ENCODE measurements around the gene LARGE1. TPM values are rescaled to one million over a fixed set of nuclear protein-coding genes. Genes with fewer than 3 reads are reported as not detected.

LARGE1 gene
- total and polyA plus RNA-seq, 2 donors (not counting 1 experiment from before 2014, with no cell fraction given): 14.1 to 19.2 TPM

GRCh38 chr22:33303099-33303498 is 617.2 kb downstream of the LARGE1 start:
- no peaks in the 10 kb centered on the region for H3K36me3 ChIP-seq (ENCODE audit: control insufficient read depth, insufficient read depth, low read length)
- no peak for DNase-seq (ENCODE audit: low read depth in 2 of 2)

GRCh38 chr22:33302549-33302948 is 617.7 kb downstream of the LARGE1 start:
- H3K36me3 ChIP-seq (ENCODE audit: control insufficient read depth, insufficient read depth, low read length): no peaks in the 10 kb centered on the region
- peak overlapping the region; percentile 40 for H2AFZ ChIP-seq (ENCODE audit: low read length)
- no peaks in the 10 kb centered on the region for H3K27me3 ChIP-seq (ENCODE audit: control insufficient read depth, insufficient read depth, low read length)
- H3K4me2 ChIP-seq (ENCODE audit: extremely low read depth, insufficient read depth, low read length): peak overlapping the region; percentile 19
- no peak for DNase-seq (ENCODE audit: low read depth in 2 of 2)
- H4K20me1 ChIP-seq (ENCODE audit: control insufficient read depth, extremely low read depth, insufficient read depth, low read length): no peaks in the 10 kb centered on the region
- no peak for TF ChIP-seq EZH2 (IDR thresholded peaks at IDR 0.05; ENCODE audit: low read length, missing control alignments)
- TF ChIP-seq, protein P1, sequence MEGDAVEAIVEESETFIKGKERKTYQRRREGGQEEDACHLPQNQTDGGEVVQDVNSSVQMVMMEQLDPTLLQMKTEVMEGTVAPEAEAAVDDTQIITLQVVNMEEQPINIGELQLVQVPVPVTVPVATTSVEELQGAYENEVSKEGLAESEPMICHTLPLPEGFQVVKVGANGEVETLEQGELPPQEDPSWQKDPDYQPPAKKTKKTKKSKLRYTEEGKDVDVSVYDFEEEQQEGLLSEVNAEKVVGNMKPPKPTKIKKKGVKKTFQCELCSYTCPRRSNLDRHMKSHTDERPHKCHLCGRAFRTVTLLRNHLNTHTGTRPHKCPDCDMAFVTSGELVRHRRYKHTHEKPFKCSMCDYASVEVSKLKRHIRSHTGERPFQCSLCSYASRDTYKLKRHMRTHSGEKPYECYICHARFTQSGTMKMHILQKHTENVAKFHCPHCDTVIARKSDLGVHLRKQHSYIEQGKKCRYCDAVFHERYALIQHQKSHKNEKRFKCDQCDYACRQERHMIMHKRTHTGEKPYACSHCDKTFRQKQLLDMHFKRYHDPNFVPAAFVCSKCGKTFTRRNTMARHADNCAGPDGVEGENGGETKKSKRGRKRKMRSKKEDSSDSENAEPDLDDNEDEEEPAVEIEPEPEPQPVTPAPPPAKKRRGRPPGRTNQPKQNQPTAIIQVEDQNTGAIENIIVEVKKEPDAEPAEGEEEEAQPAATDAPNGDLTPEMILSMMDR (conservative IDR thresholded peaks at IDR 0.05 in 1 of 2, IDR thresholded peaks at IDR 0.05 in 1 of 2; ENCODE audit: low read depth in 1 of 2, low read length in 2 of 2): no peak
- no peaks in the 10 kb centered on the region for H3K79me2 ChIP-seq (ENCODE audit: control insufficient read depth, insufficient read depth, low read length)
- no peak overlapping the region for H3K9ac ChIP-seq (ENCODE audit: insufficient read depth, low read length)
- H3K27ac ChIP-seq (ENCODE audit: insufficient read depth, low read length): no peak overlapping the region
- no peak overlapping the region for H3K4me3 ChIP-seq (replicated peaks in 1 of 4; ENCODE audit: control extremely low read depth in 1 of 4, insufficient read depth in 1 of 4, low read depth in 3 of 4, low read length in 4 of 4)
- H3K9me3 ChIP-seq (ENCODE audit: control insufficient read depth, insufficient read depth, low read depth, low read length): no peaks in the 10 kb centered on the region
- H3K4me1 ChIP-seq (ENCODE audit: control insufficient read depth, extremely low read depth, insufficient read depth, low read length): no peaks in the 10 kb centered on the region

More at GRCh38 chr22:33303099-33303498, 617.2 kb downstream of the LARGE1 start:
- Histone ChIP-seq H3K9me3 (ENCODE audit: control insufficient read depth, insufficient read depth, low read depth, low read length) (no peaks in the 10 kb centered on the region), H3K4me2 (ENCODE audit: extremely low read depth, insufficient read depth, low read length) (no peak overlapping the region), H3K27me3 (ENCODE audit: control insufficient read depth, insufficient read depth, low read length) (no peaks in the 10 kb centered on the region), H3K79me2 (ENCODE audit: control insufficient read depth, insufficient read depth, low read length) (no peaks in the 10 kb centered on the region), H2AFZ (ENCODE audit: low read length) (no peak overlapping the region), H3K4me3 (replicated peaks in 1 of 4; ENCODE audit: control extremely low read depth in 1 of 4, insufficient read depth in 1 of 4, low read depth in 3 of 4, low read length in 4 of 4) (no peak overlapping the region), H3K9ac (ENCODE audit: insufficient read depth, low read length) (no peak overlapping the region), H3K4me1 (ENCODE audit: control insufficient read depth, extremely low read depth, insufficient read depth, low read length) (no peaks in the 10 kb centered on the region), H3K27ac (ENCODE audit: insufficient read depth, low read length) (no peak overlapping the region), H4K20me1 (ENCODE audit: control insufficient read depth, extremely low read depth, insufficient read depth, low read length) (no peaks in the 10 kb centered on the region)
- no peak for TF ChIP-seq EZH2 (IDR thresholded peaks at IDR 0.05; ENCODE audit: low read length, missing control alignments)
- TF ChIP-seq, protein P1 (conservative IDR thresholded peaks at IDR 0.05 in 1 of 2, IDR thresholded peaks at IDR 0.05 in 1 of 2; ENCODE audit: low read depth in 1 of 2, low read length in 2 of 2): no peak

GRCh38 chr22:33302049-33302545 is 618.2 kb downstream of the LARGE1 start:
- Histone ChIP-seq H3K79me2 (ENCODE audit: control insufficient read depth, insufficient read depth, low read length) (no peaks in the 10 kb centered on the region), H3K36me3 (ENCODE audit: control insufficient read depth, insufficient read depth, low read length) (no peaks in the 10 kb centered on the region), H3K4me2 (ENCODE audit: extremely low read depth, insufficient read depth, low read length) (peak overlapping the region; percentile 19), H3K9ac (ENCODE audit: insufficient read depth, low read length) (no peak overlapping the region), H3K9me3 (ENCODE audit: control insufficient read depth, insufficient read depth, low read depth, low read length) (no peaks in the 10 kb centered on the region), H3K4me1 (ENCODE audit: control insufficient read depth, extremely low read depth, insufficient read depth, low read length) (no peaks in the 10 kb centered on the region), H2AFZ (ENCODE audit: low read length) (peak overlapping the region; percentile 40), H3K4me3 (replicated peaks in 1 of 4; ENCODE audit: control extremely low read depth in 1 of 4, insufficient read depth in 1 of 4, low read depth in 3 of 4, low read length in 4 of 4) (no peak overlapping the region), H3K27me3 (ENCODE audit: control insufficient read depth, insufficient read depth, low read length) (no peaks in the 10 kb centered on the region), H3K27ac (ENCODE audit: insufficient read depth, low read length) (no peak overlapping the region), H4K20me1 (ENCODE audit: control insufficient read depth, extremely low read depth, insufficient read depth, low read length) (no peaks in the 10 kb centered on the region)
- DNase-seq (ENCODE audit: low read depth in 2 of 2): peak; percentile 47 to 68
- no peak for TF ChIP-seq EZH2 (IDR thresholded peaks at IDR 0.05; ENCODE audit: low read length, missing control alignments)
- TF ChIP-seq, protein P1 (conservative IDR thresholded peaks at IDR 0.05 in 1 of 2, IDR thresholded peaks at IDR 0.05 in 1 of 2; ENCODE audit: low read depth in 1 of 2, low read length in 2 of 2): peak; percentile 98 to 99

Measured in fibroblast of lung (primary cell).